Stimulated activated CD4-positive, alpha-beta T cell treated with anti-CD3 and anti-CD28 coated beads, Interleukin-4, amount 100 ng/mL, for 48 hours (primary cell): ENCODE results near the gene GNB3.
A peak's percentile ranks its signal among the peaks of the same experiment; 100 is the strongest.
"Not testable (repeated sequence)": the region's sequence is repeated elsewhere in the genome, so short reads cannot be mapped to it uniquely, and the experiment has no call there.

Experiments used
- DNase-seq, 2 donors: peaks; one replicate each; pipeline ENCODE4 v3.0.0-alpha.2; 2020; ENCODE audit warnings: low read depth in 2 of 2

GNB3 gene

DNA sequence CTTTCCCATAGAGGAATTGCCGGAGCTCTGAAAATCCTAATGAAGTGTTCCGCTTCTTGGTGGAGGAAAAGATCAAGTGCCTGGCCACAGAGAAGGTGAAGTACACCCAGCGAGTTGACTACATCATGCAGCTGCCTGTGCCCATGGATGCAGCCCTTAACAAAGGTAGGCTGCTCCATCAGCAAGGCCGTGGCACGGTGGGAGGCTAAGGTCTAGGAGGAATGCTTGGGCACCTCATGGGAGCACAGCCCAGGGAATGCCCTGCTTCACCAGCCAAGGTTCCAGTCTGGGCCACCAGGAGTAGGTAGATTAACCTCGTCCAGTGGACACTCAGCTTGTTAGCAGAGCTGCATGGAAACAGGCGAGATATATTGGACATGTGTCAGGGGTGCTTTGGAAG, 20.2 kb downstream of the GNB3 start:
- no peak for DNase-seq

DNA sequence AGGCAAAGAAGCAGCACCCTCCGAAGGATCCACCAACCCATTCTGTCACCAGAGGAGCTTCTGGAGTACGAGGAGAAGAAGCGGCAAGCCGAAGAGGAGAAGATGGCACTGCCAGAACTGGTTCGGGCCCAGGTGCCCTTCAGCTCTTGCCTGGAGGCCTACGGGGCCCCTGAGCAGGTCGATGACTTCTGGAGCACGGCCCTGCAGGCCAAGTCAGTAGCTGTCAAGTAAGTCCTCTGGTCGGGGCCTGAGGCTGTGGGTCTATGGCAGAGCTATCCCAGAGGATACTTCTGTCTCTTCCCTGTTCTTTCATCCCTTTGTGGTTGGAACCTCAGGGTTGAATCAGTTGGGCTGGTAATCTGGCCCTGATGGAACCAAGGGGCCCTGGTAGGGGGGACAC, 20.7 kb downstream of the GNB3 start:
- no peak for DNase-seq

DNA sequence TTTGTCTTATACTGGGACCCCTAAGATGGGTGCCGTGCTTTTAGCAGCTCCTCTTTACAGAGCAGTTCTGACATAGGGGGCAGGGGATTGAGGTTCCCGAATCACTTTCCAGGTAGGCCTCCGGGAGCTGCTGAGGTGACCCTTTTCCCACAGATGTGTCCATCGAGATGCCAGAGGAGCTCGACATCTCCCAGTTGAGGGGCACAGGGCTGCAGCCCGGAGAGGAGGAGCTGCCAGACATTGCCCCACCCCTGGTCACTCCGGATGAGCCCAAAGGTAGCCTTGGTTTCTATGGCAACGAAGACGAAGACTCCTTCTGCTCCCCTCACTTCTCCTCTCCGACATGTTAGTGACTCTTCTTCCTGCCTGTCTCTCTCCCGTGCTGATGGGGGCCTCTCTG, 22.3 kb downstream of the GNB3 start:
- DNase-seq, result no peak

DNA sequence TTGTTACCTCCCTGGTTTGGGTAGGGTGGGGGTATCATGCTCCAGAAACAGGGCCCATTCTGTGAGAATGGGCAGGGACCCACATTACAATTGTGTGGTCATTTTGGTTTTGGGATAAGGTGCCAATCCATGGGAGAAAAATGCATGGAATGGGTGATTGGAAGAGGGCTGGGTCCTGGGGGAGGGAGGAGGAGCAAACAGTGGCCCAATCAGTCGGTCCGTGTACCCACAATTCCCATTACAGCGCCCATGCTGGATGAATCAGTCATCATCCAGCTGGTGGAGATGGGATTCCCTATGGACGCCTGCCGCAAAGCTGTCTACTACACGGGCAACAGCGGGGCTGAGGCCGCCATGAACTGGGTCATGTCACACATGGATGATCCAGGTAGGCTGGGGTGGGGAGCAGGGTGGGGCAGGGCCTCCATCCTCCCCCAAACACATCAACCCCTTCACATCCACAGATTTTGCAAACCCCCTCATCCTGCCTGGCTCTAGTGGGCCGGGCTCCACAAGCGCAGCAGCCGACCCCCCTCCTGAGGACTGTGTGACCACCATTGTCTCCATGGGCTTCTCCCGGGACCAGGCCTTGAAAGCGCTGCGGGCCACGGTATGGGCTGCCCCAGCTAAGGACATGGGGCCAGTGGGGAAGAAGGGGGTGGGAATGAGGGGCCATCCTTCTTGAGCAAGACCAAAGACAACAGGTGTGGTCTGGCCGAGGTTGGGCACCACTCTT, 23.0 kb downstream of the GNB3 start:
- no peak for DNase-seq

DNA sequence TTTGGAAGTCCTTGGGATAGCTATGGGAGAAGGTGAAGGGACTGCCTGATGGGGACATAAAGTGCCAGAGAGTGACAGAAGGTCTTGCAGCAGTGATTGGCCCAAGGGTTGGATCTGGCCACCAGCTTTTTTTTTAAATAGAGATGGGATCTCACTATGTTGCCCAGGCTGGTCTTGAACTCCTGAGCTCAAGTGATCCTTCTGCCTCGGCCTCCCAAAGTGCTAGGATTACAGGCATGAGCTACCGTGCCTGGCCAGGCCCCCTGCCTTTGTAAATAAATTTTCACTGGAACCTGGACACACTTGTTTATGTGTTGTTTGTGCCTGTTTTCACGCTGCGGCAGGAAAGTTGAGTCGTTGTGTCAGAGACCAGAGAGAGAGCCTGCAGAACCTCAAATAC, 24.6 kb downstream of the GNB3 start:
- not testable (repeated sequence) for DNase-seq

DNA sequence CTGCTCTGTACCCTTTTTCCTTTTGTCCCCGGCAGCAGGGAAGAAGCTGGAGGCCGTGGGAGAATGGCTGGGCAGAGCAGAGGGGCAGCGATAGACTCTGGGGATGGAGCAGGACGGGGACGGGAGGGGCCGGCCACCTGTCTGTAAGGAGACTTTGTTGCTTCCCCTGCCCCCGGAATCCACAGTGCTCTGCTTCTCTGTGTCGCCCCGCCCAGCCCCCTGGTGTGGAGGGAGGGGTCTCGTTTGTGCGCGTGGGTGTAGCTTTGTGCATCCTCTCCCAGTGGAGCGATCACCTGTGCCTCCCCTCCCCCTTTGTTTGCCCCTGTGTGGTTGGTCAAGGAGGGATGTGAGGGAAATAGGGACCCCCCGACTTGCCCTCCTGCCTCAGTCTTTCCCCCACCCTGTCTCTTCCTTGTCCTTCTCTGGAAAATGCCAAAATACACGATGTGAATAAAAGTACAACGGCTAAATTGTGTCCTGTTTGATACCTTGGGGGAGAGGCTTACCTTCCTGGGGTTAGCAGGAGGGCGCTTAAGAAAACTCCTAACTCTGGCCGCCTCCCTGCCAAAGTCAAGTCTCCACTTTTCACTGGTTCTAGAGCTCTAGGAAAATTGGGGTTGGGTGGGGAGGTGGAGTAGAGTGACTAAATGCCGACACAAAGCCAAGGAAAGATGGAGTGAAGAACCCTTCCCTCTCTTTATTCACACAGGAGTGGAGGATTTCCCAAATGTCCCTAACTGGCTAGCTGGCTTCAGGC, 25.6 kb downstream of the GNB3 start:
- no peak for DNase-seq

DNA sequence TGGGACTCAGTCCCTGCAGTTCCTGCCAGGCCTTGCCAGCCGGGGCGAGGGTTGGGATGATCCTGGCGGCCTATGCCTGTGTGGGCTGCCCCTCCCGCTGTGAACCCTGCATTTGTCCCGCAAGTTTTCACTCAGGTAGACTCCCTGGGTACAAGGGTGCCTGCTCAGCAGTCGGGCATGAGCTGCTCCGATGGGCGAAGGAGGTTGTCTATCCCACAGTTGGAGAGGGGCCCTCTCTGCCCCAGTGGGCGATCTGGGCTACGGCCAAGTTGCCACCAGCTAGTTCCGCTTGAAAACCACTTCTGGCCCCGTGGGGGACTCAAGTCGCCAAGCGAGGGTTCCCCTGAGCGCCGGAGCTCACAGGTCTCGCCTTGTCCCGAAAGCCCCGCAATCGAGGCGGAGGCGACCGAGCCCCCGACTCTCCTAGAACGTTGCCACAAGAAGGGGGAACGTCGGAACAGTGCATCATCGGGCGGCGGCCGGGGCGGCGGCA, 26.2 kb downstream of the GNB3 start:
- no peak for DNase-seq

DNA sequence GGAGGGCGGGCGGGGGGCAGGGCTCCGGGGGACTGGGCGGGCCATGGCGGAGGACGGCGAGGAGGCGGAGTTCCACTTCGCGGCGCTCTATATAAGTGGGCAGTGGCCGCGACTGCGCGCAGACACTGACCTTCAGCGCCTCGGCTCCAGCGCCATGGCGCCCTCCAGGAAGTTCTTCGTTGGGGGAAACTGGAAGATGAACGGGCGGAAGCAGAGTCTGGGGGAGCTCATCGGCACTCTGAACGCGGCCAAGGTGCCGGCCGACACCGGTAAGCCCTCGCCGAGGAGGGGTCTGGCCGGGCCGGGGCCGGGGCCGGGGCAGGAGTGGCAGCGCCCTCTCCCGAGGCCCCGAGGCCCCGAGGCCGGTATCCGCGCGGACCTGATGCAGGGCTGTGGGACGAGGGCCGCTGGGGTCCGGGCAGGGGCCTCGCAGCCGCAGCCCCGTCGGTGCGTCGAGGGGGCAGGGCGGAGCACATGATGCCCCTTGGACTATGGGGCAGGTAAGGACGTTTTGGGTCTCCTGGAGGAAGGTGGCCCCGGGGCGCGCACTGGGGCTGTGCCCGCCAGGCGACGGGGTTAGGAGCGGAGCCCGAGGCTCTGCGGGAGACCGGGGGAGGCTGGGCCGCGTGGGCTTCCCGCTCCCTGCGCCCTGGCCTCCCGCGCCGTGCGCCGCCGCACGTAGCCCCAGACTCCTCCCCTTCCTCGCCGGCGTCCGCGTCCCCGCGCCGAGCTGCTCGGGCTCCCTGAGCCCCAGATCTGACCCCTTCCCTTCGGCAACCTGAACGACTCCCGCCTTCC, 26.9 kb downstream of the GNB3 start, which contains the start of gene TPI1:
TSS of gene TPI1 (plus strand) at position 119 of the 798 bp plus-strand sequence. CDS start at position 155, 36 bp downstream.
- DNase-seq, result peak; percentile 71 to 76

DNA sequence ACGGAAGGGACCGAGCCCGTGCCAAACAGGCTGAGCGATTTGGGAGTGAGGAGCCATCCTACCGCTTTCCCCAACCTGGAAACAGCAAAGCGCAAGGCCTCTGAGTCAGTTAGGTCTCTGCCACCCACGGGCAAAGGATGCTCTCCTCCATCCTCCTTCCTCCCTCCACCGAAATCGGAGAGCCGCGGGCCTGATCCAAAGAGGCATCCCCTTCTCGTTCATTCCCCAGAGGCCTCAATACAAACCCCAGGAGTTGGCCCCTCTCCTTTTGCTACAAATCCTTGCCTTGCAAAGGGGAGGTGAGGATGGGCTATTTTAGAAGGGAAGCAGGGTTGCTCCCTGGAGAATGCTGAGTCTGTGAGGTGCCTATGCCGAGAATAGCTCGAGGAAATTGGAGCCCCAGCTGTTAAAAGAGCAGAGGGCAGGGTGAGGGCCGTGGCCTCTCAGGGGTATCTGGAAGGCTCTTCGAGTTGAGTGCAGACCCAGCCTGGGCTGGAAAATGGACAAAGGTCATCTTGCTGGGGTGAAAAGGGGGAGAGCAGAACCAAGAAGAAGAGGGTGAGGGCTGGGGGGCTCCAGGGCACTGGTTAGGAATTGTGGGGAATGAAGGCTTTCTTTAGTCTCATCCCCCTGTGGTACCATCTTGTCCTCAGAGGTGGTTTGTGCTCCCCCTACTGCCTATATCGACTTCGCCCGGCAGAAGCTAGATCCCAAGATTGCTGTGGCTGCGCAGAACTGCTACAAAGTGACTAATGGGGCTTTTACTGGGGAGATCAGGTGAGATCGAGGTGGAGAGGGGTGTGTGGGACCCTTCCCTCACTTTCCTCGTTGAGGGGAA, 27.7 kb downstream of the GNB3 start:
- DNase-seq, result peak in 1 of 2 donors; percentile 22

DNA sequence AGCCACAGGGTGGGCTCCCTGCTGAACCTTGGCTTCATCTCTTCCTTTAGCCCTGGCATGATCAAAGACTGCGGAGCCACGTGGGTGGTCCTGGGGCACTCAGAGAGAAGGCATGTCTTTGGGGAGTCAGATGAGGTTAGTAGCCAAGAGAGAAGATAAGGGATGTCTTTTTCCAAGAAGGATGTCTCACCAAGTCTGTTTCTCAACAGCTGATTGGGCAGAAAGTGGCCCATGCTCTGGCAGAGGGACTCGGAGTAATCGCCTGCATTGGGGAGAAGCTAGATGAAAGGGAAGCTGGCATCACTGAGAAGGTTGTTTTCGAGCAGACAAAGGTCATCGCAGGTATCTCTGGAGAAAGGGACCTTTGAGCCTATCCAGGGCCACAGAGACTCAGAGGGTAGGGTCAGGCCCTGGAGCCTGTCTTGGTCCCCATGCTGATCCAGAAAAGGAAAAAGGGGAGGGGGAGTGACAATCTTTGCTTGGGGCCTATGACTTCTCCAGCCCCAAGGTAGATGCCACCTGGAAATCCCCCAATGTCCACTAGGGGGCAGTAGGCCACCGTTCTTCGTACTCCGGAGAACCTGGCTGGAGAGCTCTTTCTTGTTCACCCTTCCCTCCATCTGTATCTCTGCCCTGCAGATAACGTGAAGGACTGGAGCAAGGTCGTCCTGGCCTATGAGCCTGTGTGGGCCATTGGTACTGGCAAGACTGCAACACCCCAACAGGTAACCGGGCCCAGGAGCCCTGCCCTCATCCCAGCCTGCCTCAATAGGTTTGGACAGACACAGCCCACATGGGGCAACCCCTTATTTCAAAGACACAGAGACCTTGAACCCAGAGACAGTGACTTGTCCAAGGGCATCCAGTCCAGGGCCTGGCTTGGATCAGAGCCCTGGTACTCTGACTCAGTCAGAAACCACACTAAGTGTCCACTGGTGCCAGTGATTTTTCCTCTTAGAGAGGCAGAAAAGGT, 28.6 kb downstream of the GNB3 start:
- DNase-seq, result peak; percentile 76 to 78

DNA sequence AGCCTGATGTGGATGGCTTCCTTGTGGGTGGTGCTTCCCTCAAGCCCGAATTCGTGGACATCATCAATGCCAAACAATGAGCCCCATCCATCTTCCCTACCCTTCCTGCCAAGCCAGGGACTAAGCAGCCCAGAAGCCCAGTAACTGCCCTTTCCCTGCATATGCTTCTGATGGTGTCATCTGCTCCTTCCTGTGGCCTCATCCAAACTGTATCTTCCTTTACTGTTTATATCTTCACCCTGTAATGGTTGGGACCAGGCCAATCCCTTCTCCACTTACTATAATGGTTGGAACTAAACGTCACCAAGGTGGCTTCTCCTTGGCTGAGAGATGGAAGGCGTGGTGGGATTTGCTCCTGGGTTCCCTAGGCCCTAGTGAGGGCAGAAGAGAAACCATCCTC, 29.6 kb downstream of the GNB3 start:
- not testable (repeated sequence) for DNase-seq

DNA sequence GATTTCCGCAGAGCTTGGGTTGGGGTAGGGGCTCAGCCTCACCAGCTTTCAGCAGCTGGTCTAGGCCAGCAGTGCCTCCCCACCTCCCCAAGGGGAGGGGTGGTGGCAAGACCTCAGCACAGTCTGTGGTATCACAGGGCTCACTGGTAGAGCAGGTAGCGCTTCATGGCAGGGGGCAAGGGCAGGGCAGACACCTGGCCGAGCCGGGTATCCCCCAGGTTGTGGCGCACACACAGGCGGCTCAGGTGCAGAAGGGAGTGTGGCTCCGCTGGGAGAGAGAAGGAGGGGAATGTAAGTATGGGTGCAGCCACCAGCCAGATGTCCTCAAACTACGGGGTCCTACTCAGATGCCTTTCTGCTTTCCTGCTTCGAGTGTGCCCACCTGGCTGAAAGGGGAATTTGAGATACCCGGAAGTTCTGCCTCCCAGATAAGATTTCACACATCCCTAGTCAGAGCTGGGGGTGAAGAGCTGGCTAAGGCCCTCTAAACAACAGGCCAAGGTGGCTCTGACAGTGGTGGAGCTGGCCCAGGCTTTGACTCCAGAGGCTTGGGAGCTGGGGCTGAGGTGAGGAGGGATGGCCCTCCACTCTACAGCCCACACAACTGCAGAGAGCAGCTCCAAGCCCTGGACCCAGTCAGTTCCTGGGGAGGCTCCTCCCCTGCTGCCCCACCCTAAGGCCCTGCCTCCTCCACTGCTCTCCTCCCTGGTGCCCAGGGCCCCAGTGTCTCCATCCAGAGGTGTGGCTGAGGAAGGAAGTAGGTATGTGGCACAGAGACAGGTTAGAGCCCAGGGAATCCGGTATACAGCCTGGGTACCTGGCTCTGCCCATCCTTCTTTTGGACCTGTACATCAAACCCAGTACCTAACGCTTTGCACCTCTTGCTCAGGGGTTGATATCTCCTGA, 30.6 kb downstream of the GNB3 start:
- DNase-seq, result peak in 1 of 2 donors; percentile 30

DNA sequence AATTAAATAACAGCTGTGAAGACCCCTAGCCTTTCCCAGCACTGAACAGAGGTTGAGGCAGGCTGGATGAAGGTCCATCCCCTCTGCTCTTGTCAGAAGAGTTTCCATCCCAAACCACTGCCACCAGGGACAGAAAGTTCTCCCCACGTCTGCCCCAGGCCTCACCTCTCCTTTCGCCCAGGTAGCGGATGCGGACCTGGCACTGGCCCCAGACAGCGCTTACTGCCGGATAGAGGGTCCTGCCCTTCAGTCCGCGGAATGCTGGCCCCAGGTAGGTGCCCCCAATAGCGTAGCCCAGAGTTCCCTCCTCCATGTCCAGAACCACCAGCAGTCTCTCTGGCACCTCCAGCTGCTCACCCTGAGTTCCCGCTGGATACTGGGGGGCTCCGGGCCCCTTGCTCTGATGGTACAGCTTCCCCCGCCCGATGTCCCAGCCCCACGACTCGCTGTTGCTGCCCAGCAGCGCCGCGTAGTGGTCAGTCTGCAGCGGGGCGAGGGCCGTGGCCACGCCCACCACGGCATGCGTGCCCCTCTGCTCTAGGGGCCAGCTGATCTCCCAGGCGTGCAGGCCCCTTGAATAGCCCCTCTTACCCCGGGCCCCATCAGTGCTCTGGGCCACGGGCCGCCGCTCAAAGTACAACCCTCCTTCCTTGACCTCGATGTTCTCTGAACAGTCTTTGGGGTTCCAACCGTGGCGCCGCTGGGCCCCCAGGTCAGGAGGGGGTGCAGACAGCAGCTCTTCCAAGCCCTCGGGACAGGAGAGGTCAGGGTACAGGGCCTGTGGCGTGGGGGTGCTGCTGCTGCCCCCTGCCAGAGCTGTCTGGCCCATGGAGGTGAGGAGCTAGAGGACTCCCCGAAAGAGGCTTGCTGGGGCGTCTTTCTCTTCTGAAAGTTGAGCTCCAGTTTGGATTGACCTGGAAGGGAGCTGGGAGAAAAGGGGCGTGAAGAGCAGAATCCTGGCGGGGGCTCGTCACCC, 31.6 kb downstream of the GNB3 start:
- peak; percentile 79 for DNase-seq

DNA sequence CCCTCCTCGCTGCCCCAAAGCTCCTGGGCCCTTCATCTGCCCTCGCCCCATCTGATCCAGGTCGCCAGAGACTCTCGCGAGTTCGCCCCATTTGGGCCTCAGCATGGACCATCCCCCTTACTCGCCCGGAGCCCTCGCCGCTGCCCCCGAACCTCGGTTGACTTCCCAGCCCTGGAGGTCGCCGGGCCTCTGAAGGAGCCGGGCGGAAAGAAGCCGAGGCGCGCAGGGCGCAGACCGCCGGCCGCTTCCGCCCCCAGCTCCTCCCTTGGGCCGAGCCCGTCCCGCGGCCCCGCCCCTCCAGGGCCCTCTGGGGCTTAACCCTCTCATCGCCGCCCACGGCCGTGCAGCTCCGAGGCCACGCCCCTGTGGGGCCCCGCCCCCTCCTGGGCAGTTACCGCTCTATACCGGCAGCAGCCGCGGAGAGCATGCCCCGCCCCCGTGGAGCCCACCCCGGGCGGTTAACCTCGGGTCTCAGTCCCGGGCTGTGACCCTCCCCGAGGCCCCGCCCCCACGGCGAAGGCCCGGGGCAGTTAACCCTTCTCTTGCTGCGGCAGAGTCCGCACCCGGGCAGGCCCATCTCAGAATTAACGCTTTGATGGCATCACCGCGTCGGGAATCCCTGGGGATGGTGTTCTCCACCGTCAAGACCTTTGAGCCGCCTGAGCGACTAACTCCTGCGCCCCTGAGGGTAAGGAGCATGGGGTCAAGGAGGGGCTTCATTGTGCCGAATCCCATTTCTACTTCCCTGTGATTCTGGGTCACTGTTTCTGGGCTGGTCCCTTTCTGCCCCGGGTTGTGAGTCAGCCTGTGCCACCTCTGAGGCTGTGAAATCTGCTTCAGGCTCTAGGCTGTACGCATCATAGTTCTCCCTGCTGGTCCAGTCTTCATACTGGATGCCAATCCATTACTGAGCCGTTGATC, 32.6 kb downstream of the GNB3 start, which contains the start of gene SPSB2:
TSS of gene SPSB2 (minus strand) at position 210 of the 921 bp plus-strand sequence. CDS start 402 bp downstream, outside the sequence.
- DNase-seq, result peak; percentile 99

DNA sequence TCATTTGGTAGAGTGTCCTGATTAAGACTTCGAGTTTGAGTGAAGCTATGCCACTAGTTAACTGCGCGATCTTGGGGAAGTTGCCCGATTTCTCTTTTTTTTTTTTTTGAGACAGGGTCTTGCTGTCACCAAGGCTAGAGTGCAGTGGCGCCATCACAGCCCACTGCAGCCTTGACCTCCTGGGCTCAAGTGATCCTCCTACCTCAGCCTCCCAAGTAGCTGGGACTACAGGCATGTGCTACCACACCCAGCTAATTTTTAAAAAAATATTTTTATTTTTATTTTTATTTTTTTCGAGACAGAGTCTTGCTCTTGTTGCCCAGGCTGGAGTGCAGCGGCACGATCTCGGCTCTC, 33.3 kb downstream of the GNB3 start:
- not testable (repeated sequence) for DNase-seq

DNA sequence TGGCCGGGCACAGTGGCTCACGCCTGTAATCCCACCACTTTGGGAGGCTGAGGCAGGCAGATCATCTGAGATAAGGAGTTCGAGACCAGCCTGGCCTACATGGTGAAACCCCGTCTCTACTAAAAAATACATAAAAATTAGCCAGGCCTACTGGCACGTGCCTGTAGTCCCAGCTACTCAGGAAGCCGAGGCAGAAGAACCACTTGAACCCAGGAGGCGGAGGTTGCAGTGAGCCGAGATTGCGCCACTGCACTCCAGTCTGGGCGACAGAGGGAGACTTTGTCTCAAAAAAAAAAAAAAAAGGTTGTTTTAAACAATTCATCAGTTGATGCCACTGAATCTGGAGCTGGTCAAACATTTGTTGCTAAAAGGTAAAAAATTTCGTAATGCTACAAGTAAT, 39.1 kb downstream of the GNB3 start:
- DNase-seq, result not testable (repeated sequence)

DNA sequence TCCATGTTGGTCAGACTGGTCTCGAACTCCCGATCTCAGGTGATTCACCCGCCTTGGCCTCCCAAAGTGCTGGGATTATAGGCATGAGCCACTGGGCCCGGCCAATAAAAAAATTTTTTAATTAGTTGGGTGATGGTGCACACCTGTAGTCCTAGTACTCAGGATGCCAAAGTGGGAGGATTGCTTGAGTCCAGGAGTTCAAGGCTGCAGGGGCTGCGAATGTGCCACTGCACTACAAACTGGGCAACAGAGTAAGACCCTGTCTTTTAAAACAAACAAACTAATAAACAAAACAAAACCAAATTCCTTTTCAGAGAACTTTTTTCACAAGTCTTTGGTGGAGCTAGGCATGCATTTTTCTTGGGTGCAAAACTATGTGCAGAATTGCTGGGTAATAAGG, 42.5 kb downstream of the GNB3 start:
- DNase-seq, result no peak
